GM12875 (cell line): ENCODE measurements around the gene ANKZF1.

Experiments used
- H3K4me3 ChIP-seq: one replicate; pipeline ENCODE4 v1.5.1; 2011; ENCODE audit warnings: low read depth, low read length, control low read depth
- TF ChIP-seq, protein P1 (sequence below): IDR thresholded peaks from 2 replicates; pipeline ENCODE4 v1.5.1; 2011; ENCODE audit warnings: low read depth, mild to moderate bottlenecking, control low read depth, inconsistent platforms, low read length, moderate library complexity, borderline replicate concordance; ENCODE audit not compliant: insufficient read depth

ANKZF1 gene

DNA sequence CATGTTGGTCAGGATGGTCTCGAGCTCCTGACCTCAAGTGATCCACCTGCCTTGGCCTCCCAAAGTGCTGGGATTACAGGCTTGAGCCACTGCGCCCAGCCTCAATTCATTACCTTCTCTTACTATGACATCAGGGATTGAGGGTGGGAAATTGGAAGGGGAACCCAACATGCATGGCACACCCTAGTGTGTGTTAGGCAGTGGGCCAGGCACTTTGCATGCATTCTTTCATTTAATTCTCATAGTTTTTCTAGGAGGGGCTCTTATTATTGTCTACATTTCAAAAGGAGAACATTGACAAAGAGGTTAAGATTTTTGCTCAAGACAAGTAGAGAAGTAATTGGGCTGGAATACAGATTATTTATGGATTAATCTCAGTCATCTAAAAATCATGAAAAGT is 38.7 kb downstream of the ANKZF1 start:
- TF ChIP-seq, protein P1, sequence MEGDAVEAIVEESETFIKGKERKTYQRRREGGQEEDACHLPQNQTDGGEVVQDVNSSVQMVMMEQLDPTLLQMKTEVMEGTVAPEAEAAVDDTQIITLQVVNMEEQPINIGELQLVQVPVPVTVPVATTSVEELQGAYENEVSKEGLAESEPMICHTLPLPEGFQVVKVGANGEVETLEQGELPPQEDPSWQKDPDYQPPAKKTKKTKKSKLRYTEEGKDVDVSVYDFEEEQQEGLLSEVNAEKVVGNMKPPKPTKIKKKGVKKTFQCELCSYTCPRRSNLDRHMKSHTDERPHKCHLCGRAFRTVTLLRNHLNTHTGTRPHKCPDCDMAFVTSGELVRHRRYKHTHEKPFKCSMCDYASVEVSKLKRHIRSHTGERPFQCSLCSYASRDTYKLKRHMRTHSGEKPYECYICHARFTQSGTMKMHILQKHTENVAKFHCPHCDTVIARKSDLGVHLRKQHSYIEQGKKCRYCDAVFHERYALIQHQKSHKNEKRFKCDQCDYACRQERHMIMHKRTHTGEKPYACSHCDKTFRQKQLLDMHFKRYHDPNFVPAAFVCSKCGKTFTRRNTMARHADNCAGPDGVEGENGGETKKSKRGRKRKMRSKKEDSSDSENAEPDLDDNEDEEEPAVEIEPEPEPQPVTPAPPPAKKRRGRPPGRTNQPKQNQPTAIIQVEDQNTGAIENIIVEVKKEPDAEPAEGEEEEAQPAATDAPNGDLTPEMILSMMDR: no peak
- no peak overlapping the region for H3K4me3 ChIP-seq

DNA sequence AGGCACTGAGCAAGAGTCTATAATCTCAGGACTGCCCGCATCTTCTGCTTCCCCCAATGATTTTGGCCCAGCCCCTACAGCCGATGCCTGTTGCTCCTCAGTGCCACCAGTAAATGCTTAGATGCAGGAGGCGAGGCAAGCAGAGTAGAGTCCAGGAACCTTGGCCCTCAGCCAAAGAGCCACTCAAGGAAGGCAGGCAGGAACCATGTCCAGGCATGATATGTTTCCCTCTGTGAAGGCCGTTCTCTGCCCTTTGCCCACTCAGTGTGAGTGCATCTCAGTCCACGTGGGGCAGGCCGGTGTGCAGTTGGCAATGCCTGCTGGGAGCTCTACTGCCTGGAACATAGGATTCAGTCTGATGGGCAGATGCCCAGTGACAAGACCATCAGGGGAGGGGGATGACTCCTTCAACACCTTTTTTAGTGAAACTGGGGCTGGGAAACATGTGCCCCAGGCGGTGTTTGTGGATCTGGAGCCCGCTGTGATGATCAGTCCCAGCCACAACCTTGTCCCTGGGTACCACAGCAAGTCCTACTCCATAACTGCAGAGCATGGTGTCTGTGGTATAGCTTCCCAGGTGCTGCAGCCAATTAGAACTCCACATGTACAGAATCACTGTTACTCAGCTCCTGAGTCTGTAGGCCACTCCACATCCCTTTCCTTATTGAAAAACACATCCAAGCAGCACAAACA is 39.9 kb downstream of the ANKZF1 start:
- TF ChIP-seq, protein P1: no peak
- no peak overlapping the region for H3K4me3 ChIP-seq

DNA sequence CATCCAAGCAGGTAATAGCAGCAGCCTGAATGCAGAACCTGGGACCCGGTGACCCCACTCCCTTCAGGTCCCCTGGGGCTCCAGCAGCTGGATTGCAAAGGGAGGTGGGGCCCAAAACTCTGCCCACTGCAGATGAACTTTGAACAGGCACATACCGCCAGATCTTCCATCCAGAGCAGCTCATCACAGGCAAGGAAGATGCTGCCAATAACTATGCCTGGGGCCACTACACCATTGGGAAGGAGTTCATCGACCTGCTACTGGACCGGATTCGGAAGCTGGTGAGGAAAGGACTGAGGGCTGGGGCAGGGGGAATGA is 40.4 kb downstream of the ANKZF1 start:
- no peak overlapping the region for H3K4me3 ChIP-seq
- TF ChIP-seq, protein P1: no peak

DNA sequence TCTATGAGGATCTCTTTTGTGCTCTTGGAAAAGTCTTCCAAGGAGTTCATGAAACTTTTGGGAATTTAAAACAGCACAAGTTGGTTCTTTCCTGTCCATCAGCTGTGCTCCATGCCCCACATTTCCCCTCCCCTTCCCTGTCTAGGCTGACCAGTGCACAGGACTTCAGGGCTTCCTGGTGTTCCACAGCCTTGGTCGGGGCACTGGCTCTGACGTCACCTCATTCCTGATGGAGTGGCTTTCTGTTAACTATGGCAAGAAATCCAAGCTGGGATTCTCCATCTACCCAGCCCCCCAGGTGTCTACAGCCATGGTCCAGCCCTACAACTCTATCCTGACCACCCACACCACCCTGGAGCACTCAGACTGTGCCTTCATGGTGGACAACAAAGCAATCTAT is 41.4 kb downstream of the ANKZF1 start:
- TF ChIP-seq, protein P1: no peak
- H3K4me3 ChIP-seq: no peak overlapping the region

DNA sequence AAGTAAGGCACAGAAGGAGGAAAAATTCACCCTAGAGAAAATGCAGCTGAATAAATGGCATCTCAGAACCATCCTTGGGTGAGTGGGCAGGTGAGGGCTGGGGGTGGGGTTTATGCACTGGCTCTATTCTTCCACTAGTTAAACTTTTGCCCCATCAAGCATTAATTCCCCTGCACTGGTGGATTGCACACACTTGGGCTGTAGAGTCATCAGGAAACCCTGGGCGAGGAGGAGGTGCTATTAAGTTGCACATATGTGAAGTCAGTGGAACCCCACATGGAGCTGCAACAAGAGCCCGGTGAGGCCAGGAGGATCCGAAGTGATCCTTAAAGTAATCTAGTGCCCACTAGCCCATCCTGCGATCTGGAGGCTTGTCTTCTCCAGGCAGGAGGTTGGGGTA is 42.8 kb downstream of the ANKZF1 start:
- TF ChIP-seq, protein P1: no peak
- no peak overlapping the region for H3K4me3 ChIP-seq

DNA sequence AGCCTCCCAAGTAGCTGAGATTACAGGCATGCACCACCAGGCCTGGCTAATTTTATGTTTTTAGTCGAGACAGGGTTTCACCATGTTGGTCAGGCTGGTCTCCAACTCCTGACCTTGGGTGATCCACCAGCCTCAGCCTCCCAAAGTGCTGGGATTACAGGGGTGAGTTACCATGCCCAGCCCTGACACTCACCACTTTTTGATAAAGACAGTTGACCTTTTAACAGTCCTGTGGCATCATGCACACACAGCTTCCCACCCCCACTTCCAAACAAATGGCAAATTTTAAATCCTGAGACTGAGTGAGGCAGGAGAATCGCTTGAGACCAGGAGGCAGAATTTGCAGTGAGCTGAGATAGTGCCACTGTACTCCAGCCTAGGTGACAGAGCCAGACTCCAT is 43.4 kb downstream of the ANKZF1 start:
- no peak overlapping the region for H3K4me3 ChIP-seq
- TF ChIP-seq, protein P1: no peak

DNA sequence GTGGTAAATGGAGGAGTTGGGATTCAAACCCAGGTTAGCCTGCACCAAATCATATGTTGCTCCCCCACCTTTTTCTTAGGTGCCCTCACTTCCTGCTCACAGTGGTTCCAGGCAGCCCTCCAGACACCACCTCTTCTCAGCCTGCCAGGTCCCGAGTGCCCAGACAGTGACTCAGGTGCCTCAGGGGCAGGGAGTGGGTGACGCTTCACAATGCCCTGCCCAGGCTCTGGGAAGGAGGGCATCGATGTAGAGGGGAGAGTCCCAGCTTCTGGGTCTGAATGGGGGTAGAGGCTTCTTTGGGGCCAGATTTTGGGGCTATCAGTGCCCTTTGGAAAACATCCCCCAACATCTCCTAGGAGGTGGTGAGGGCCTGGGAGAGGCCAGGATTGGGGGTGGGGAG is 44.3 kb downstream of the ANKZF1 start:
- H3K4me3 ChIP-seq: no peak overlapping the region
- TF ChIP-seq, protein P1: no peak
